Measurements from ENCODE around the gene WDR70. TPM values are rescaled to one million over a fixed set of nuclear protein-coding genes. Genes with fewer than 3 reads are reported as not detected.

WDR70 gene
- total and polyA plus RNA-seq, 2 donors (not counting 3 experiments of a cell fraction or from before 2014, with no cell fraction given) = 6.7 to 37.3 TPM

- peak overlapping the region; percentile 33 for H2AFZ ChIP-seq (ENCODE audit: low read depth, low read length)
- peak overlapping the region in 2 of 3 experiments; percentile 13 to 39 for H3K4me3 ChIP-seq (replicated peaks in 1 of 3; ENCODE audit: insufficient read depth in 1 of 3, low read depth in 1 of 3, low read length in 3 of 3)
- no peaks in the 10 kb centered on the region for H3K36me3 ChIP-seq (ENCODE audit: control insufficient read depth in 2 of 2, extremely low read depth in 1 of 2, insufficient read depth in 2 of 2, low read length in 2 of 2)
- no peaks in the 10 kb centered on the region for H3K27me3 ChIP-seq (ENCODE audit: control insufficient read depth in 2 of 2, insufficient read depth in 2 of 2, low read length in 2 of 2)
- ChIA-PET CTCF (interaction anchor here (0.7 to 3.8 kb wide), 8 partner anchors 14 to 284 kb away, joined by 3 to 33 read pairs (median 4); partner anchors contain the start of gene NUP155), POLR2A (interaction anchor here (1.4 kb wide), 1 partner anchor 116 kb away, joined by 5 read pairs; no protein-coding TSS in a partner anchor)
- dilution Hi-C loops (cut with MboI; ENCODE audit: extremely low pct_ligation_motif_present, low sequenced_read_pairs) = no loop called here
- peaks cover 24% of the 10 kb centered on the region for H3K4me1 ChIP-seq (ENCODE audit: control insufficient read depth, extremely low read depth, insufficient read depth, low read length)
- DNase-seq (ENCODE audit: low read depth, low spot score) (peak; percentile 99), FAIRE-seq (peak; percentile 76)
- peaks cover 2% of the 10 kb centered on the region for H3K9me3 ChIP-seq (replicated peaks; ENCODE audit: control insufficient read depth, insufficient read depth, low read length)
- no peaks in the 10 kb centered on the region for H4K20me1 ChIP-seq (replicated peaks; ENCODE audit: control insufficient read depth, extremely low read depth, insufficient read depth, low read length)
- BruUV-seq (replicated peaks) = TSS peak; percentile 95
- no peaks in the 10 kb centered on the region for H3K9me1 ChIP-seq (replicated peaks; ENCODE audit: control insufficient read depth, extremely low read depth, insufficient read depth, low read length)
- H3K27ac ChIP-seq (ENCODE audit: insufficient read depth, low read depth, low read length) = peak overlapping the region; percentile 80
- H3K4me2 ChIP-seq (ENCODE audit: insufficient read depth, low read length) = peak overlapping the region; percentile 85
- intact Hi-C loops (cut with micrococcal nuclease) = loop anchor here (1.0 to 2.0 kb wide), 6 partner anchors 20 to 185 kb away; no protein-coding TSS in a partner anchor
- TF ChIP-seq, protein P1, sequence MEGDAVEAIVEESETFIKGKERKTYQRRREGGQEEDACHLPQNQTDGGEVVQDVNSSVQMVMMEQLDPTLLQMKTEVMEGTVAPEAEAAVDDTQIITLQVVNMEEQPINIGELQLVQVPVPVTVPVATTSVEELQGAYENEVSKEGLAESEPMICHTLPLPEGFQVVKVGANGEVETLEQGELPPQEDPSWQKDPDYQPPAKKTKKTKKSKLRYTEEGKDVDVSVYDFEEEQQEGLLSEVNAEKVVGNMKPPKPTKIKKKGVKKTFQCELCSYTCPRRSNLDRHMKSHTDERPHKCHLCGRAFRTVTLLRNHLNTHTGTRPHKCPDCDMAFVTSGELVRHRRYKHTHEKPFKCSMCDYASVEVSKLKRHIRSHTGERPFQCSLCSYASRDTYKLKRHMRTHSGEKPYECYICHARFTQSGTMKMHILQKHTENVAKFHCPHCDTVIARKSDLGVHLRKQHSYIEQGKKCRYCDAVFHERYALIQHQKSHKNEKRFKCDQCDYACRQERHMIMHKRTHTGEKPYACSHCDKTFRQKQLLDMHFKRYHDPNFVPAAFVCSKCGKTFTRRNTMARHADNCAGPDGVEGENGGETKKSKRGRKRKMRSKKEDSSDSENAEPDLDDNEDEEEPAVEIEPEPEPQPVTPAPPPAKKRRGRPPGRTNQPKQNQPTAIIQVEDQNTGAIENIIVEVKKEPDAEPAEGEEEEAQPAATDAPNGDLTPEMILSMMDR (IDR thresholded peaks at IDR 0.05; ENCODE audit: extremely low read depth in 1 of 2, insufficient read depth in 1 of 2, low read depth in 1 of 2, low read length in 2 of 2) = no peak
- TF ChIP-seq POLR2A (IDR thresholded peaks at IDR 0.05; ENCODE audit: low read depth, low read length) (peak; percentile 70), JUN (IDR thresholded peaks at IDR 0.05; ENCODE audit: borderline replicate concordance, insufficient read depth, insufficient read length, low read depth) (peak; percentile 70), EZH2 (IDR thresholded peaks at IDR 0.05; ENCODE audit: borderline replicate concordance, low read depth, low read length, severe bottlenecking) (no peak), FOS (IDR thresholded peaks at IDR 0.05; ENCODE audit: borderline replicate concordance, insufficient read depth, low read length) (peak; percentile 36), MYC (IDR thresholded peaks at IDR 0.05; ENCODE audit: low read depth, low read length) (no peak), GATA2 (IDR thresholded peaks at IDR 0.05; ENCODE audit: insufficient read depth, insufficient read length, low read depth, low read length) (peak; percentile 92), POLR2AphosphoS5 (IDR thresholded peaks at IDR 0.05; ENCODE audit: insufficient read depth, low read depth, low read length) (peak; percentile 92)
- TF ChIP-seq, protein P2, sequence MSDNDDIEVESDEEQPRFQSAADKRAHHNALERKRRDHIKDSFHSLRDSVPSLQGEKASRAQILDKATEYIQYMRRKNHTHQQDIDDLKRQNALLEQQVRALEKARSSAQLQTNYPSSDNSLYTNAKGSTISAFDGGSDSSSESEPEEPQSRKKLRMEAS (IDR thresholded peaks at IDR 0.05; ENCODE audit: insufficient read depth, insufficient read length) = no peak
- no peaks in the 10 kb centered on the region for H3K79me2 ChIP-seq (ENCODE audit: control insufficient read depth, insufficient read depth, low read length)
- peak overlapping the region; percentile 54 for H3K9ac ChIP-seq (replicated peaks; ENCODE audit: extremely low read depth, insufficient read depth, low read length)
These were observed 173.9 kb downstream of the WDR70 start for GRCh38 chr5:37552770-37553719.
